GM18520 (cell line): ENCODE data around the gene DAO.

Experiments
- ATAC-seq: cut with Tn5 transposase; IDR thresholded peaks from one replicate; pipeline ENCODE4 v1.9.1; 2021; ENCODE audit not compliant: unreplicated experiment

Gene DAO

GRCh38 chr12:108918206-108918605 is 38.3 kb downstream of the DAO start:
- no peak for ATAC-seq

GRCh38 chr12:108918960-108919642 is 39.2 kb downstream of the DAO start:
- no peak for ATAC-seq

GRCh38 chr12:108921946-108922345 is 42.1 kb downstream of the DAO start:
- no peak for ATAC-seq

GRCh38 chr12:108922918-108923317 is 43.0 kb downstream of the DAO start:
- ATAC-seq, result no peak

- no peak for ATAC-seq
Measured at GRCh38 chr12:108928695-108929094, 48.8 kb downstream of the DAO start.

- ATAC-seq, result no peak
Measured at GRCh38 chr12:108930155-108930554, 50.3 kb downstream of the DAO start.

GRCh38 chr12:108930756-108931155 is 50.9 kb downstream of the DAO start:
- ATAC-seq, result no peak

GRCh38 chr12:108933949-108934348 is 54.1 kb downstream of the DAO start:
- ATAC-seq, result no peak

- no peak for ATAC-seq
Measured at GRCh38 chr12:108935159-108935763, 55.4 kb downstream of the DAO start.

- no peak for ATAC-seq
Measured at GRCh38 chr12:108938247-108938924, 58.5 kb downstream of the DAO start.

- ATAC-seq, result no peak
Measured at GRCh38 chr12:108939594-108939993, 59.7 kb downstream of the DAO start.

- ATAC-seq, result no peak
Measured at GRCh38 chr12:108940138-108940537, 60.2 kb downstream of the DAO start.

GRCh38 chr12:108947097-108947496 is 67.2 kb downstream of the DAO start:
- no peak for ATAC-seq

GRCh38 chr12:108948367-108948766 is 68.5 kb downstream of the DAO start:
- ATAC-seq, result no peak

GRCh38 chr12:108949976-108950375 is 70.1 kb downstream of the DAO start:
- ATAC-seq, result no peak
